Measurements from ENCODE around the gene LAMC2. TPM values are rescaled to one million over a fixed set of nuclear protein-coding genes. Genes with fewer than 3 reads are reported as not detected.

Gene LAMC2
- total and polyA plus RNA-seq, 2 donors (not counting 1 experiment from before 2014, with no cell fraction given): 0.99 to 3.9 TPM

DNA sequence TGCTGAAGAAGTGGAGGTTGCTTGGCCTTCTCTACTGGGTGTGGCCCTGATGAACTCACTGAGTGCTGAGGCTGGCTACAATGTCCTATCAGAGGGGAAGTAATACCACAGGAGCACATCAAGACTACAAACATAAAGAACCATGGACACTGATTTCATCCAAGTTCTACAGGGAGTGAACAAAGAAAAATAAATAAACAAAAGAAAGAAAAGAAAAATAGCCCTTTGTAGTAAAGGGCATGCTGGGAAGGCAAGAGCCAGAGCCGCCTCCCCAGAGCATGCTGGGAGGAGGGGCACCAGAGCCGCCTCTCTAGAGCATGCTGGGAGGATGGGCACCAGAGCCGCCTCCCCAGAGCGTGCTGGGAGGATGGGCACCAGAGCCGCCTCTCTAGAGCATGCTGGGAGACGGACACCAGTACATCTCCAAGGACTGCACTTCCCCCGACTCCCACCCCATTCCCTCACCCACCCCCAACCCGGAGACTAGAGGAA lies 65.9 kb downstream of the LAMC2 start:
- no peaks in the 10 kb centered on the region for H3K27me3 ChIP-seq (ENCODE audit: control insufficient read depth, insufficient read depth, low read length)
- H3K4me2 ChIP-seq (ENCODE audit: extremely low read depth, insufficient read depth, low read length): no peak overlapping the region
- no peak overlapping the region for H2AFZ ChIP-seq (ENCODE audit: low read length)
- TF ChIP-seq EZH2 (IDR thresholded peaks at IDR 0.05; ENCODE audit: low read length, missing control alignments): no peak
- TF ChIP-seq, protein P1, sequence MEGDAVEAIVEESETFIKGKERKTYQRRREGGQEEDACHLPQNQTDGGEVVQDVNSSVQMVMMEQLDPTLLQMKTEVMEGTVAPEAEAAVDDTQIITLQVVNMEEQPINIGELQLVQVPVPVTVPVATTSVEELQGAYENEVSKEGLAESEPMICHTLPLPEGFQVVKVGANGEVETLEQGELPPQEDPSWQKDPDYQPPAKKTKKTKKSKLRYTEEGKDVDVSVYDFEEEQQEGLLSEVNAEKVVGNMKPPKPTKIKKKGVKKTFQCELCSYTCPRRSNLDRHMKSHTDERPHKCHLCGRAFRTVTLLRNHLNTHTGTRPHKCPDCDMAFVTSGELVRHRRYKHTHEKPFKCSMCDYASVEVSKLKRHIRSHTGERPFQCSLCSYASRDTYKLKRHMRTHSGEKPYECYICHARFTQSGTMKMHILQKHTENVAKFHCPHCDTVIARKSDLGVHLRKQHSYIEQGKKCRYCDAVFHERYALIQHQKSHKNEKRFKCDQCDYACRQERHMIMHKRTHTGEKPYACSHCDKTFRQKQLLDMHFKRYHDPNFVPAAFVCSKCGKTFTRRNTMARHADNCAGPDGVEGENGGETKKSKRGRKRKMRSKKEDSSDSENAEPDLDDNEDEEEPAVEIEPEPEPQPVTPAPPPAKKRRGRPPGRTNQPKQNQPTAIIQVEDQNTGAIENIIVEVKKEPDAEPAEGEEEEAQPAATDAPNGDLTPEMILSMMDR (conservative IDR thresholded peaks at IDR 0.05 in 1 of 2, IDR thresholded peaks at IDR 0.05 in 1 of 2; ENCODE audit: low read depth in 1 of 2, low read length in 2 of 2): no peak
- no peaks in the 10 kb centered on the region for H3K79me2 ChIP-seq (ENCODE audit: control insufficient read depth, insufficient read depth, low read length)
- H3K4me1 ChIP-seq (ENCODE audit: control insufficient read depth, extremely low read depth, insufficient read depth, low read length): no peaks in the 10 kb centered on the region
- H3K36me3 ChIP-seq (ENCODE audit: control insufficient read depth, insufficient read depth, low read length): no peaks in the 10 kb centered on the region
- no peak for DNase-seq (ENCODE audit: low read depth in 2 of 2)
- no peak overlapping the region for H3K27ac ChIP-seq (ENCODE audit: insufficient read depth, low read length)
- no peak overlapping the region for H3K4me3 ChIP-seq (replicated peaks in 1 of 4; ENCODE audit: control extremely low read depth in 1 of 4, insufficient read depth in 1 of 4, low read depth in 3 of 4, low read length in 4 of 4)
- no peaks in the 10 kb centered on the region for H4K20me1 ChIP-seq (ENCODE audit: control insufficient read depth, extremely low read depth, insufficient read depth, low read length)
- no peak overlapping the region for H3K9ac ChIP-seq (ENCODE audit: insufficient read depth, low read length)
- no peaks in the 10 kb centered on the region for H3K9me3 ChIP-seq (ENCODE audit: control insufficient read depth, insufficient read depth, low read depth, low read length)

DNA sequence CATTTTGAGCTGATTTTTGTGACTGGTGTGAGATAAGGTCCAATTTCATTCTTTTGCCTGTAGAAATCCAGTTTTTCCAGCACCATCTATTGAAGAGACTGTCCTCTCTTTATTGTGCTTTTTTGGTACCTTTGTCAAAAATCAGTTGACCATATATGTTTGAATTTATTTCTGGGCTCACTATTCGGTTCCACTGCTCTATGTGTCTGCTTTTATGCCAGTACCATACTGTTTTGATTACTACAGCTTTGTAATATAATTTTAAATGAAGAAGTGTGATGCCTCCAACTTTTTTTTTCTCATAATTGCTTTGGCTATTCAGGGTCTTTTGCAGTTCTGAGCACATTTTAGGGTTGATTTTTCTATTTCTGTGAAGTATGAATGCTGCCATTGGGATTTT lies 69.0 kb downstream of the LAMC2 start:
- Histone ChIP-seq H3K79me2 (ENCODE audit: control insufficient read depth, insufficient read depth, low read length) (no peaks in the 10 kb centered on the region), H3K27ac (ENCODE audit: insufficient read depth, low read length) (no peak overlapping the region), H3K27me3 (ENCODE audit: control insufficient read depth, insufficient read depth, low read length) (no peaks in the 10 kb centered on the region), H3K36me3 (ENCODE audit: control insufficient read depth, insufficient read depth, low read length) (no peaks in the 10 kb centered on the region), H3K4me1 (ENCODE audit: control insufficient read depth, extremely low read depth, insufficient read depth, low read length) (no peaks in the 10 kb centered on the region), H3K9me3 (ENCODE audit: control insufficient read depth, insufficient read depth, low read depth, low read length) (no peaks in the 10 kb centered on the region), H2AFZ (ENCODE audit: low read length) (no peak overlapping the region), H3K4me2 (ENCODE audit: extremely low read depth, insufficient read depth, low read length) (no peak overlapping the region), H3K4me3 (replicated peaks in 1 of 4; ENCODE audit: control extremely low read depth in 1 of 4, insufficient read depth in 1 of 4, low read depth in 3 of 4, low read length in 4 of 4) (no peak overlapping the region), H4K20me1 (ENCODE audit: control insufficient read depth, extremely low read depth, insufficient read depth, low read length) (no peaks in the 10 kb centered on the region), H3K9ac (ENCODE audit: insufficient read depth, low read length) (no peak overlapping the region)
- DNase-seq (ENCODE audit: low read depth in 2 of 2): no peak
- TF ChIP-seq, protein P1 (conservative IDR thresholded peaks at IDR 0.05 in 1 of 2, IDR thresholded peaks at IDR 0.05 in 1 of 2; ENCODE audit: low read depth in 1 of 2, low read length in 2 of 2): no peak
- no peak for TF ChIP-seq EZH2 (IDR thresholded peaks at IDR 0.05; ENCODE audit: low read length, missing control alignments)

DNA sequence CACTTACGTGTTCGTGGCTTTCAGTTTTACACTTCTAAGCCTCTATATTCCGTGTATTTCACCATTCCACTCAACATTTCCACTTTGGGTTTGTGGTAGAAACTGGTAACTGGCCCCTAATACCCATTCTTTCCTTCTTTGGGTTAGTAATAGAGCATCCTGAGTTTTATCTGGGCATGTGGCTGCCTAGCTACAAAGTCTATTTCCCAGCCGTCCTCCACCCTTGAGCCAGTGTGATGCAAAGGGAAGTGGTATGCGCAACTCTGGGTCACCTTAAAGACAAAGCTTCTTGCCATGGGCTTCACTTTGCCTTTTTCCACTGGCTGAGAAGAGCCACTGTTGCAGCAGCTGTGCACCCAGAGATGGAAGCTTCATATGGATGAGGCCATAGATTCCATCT lies 73.9 kb downstream of the LAMC2 start:
- Histone ChIP-seq H3K27ac (ENCODE audit: insufficient read depth, low read length) (no peak overlapping the region), H3K4me3 (replicated peaks in 1 of 4; ENCODE audit: control extremely low read depth in 1 of 4, insufficient read depth in 1 of 4, low read depth in 3 of 4, low read length in 4 of 4) (no peak overlapping the region), H3K27me3 (ENCODE audit: control insufficient read depth, insufficient read depth, low read length) (no peaks in the 10 kb centered on the region), H2AFZ (ENCODE audit: low read length) (no peak overlapping the region), H3K36me3 (ENCODE audit: control insufficient read depth, insufficient read depth, low read length) (no peaks in the 10 kb centered on the region), H3K79me2 (ENCODE audit: control insufficient read depth, insufficient read depth, low read length) (no peaks in the 10 kb centered on the region), H3K9ac (ENCODE audit: insufficient read depth, low read length) (no peak overlapping the region), H4K20me1 (ENCODE audit: control insufficient read depth, extremely low read depth, insufficient read depth, low read length) (no peaks in the 10 kb centered on the region), H3K9me3 (ENCODE audit: control insufficient read depth, insufficient read depth, low read depth, low read length) (no peaks in the 10 kb centered on the region), H3K4me2 (ENCODE audit: extremely low read depth, insufficient read depth, low read length) (no peak overlapping the region), H3K4me1 (ENCODE audit: control insufficient read depth, extremely low read depth, insufficient read depth, low read length) (no peaks in the 10 kb centered on the region)
- TF ChIP-seq EZH2 (IDR thresholded peaks at IDR 0.05; ENCODE audit: low read length, missing control alignments): no peak
- TF ChIP-seq, protein P1 (conservative IDR thresholded peaks at IDR 0.05 in 1 of 2, IDR thresholded peaks at IDR 0.05 in 1 of 2; ENCODE audit: low read depth in 1 of 2, low read length in 2 of 2): no peak
- no peak for DNase-seq (ENCODE audit: low read depth in 2 of 2)
